Trophoblast cell (in vitro differentiated cells and primary cell): ENCODE measurements around the gene SATB1.
A peak's percentile ranks its signal among the peaks of the same experiment; 100 is the strongest.

Experiments used
- DNase-seq, 2 donors: peaks; one replicate each; pipeline ENCODE4 v3.0.0-alpha.2; 2016
- H2AFZ ChIP-seq: 2 replicates; pipeline ENCODE4 v1.6.1; 2013; ENCODE audit warnings: low read length, moderate library complexity, mild to moderate bottlenecking; ENCODE audit not compliant: insufficient read depth, poor library complexity
- H2AK5ac ChIP-seq: 2 replicates; pipeline ENCODE4 v1.6.1; 2013; ENCODE audit warnings: mild to moderate bottlenecking, low read length
- H2BK120ac ChIP-seq: 2 replicates; pipeline ENCODE4 v1.6.1; 2013; ENCODE audit warnings: low read length, mild to moderate bottlenecking, moderate library complexity; ENCODE audit not compliant: insufficient read depth, poor library complexity
- H2BK12ac ChIP-seq: 2 replicates; pipeline ENCODE4 v1.6.1; 2013; ENCODE audit warnings: mild to moderate bottlenecking, low read length, moderate library complexity
- H2BK5ac ChIP-seq: 2 replicates; pipeline ENCODE4 v1.6.1; 2013; ENCODE audit warnings: low read length, low read depth, moderate library complexity, mild to moderate bottlenecking; ENCODE audit not compliant: poor library complexity
- H3K14ac ChIP-seq: 2 replicates; pipeline ENCODE4 v1.6.1; 2013; ENCODE audit warnings: mild to moderate bottlenecking, low read length
- H3K18ac ChIP-seq: 2 replicates; pipeline ENCODE4 v1.6.1; 2013; ENCODE audit warnings: mild to moderate bottlenecking, low read length
- H3K23ac ChIP-seq: 2 replicates; pipeline ENCODE4 v1.6.1; 2013; ENCODE audit warnings: low read length
- H3K27ac ChIP-seq: 2 replicates; pipeline ENCODE4 v1.5.1; 2013; ENCODE audit warnings: low read depth, mild to moderate bottlenecking, inconsistent platforms, low read length, moderate library complexity
- H3K27me3 ChIP-seq: 2 replicates; pipeline ENCODE4 v1.6.1; 2013; ENCODE audit warnings: inconsistent platforms, mild to moderate bottlenecking, low read length, moderate library complexity; ENCODE audit not compliant: insufficient read depth
- H3K36me3 ChIP-seq, 2 experiments: 1 replicate in 1 of 2; 2 replicates in 1 of 2; pipeline ENCODE4 v1.6.1; 2013; ENCODE audit warnings: low read length in 2 of 2, mild to moderate bottlenecking in 2 of 2, moderate library complexity in 1 of 2; ENCODE audit not compliant: insufficient read depth in 2 of 2, control insufficient read depth in 1 of 2
- H3K4ac ChIP-seq: 2 replicates; pipeline ENCODE4 v1.6.1; 2013; ENCODE audit warnings: low read depth, mild to moderate bottlenecking, low read length, moderate library complexity
- H3K4me1 ChIP-seq, 2 experiments: 1 replicate in 1 of 2; 2 replicates in 1 of 2; pipeline ENCODE4 v1.6.1; 2013; ENCODE audit warnings: low read length in 2 of 2, mild to moderate bottlenecking in 2 of 2, moderate library complexity in 1 of 2; ENCODE audit not compliant: insufficient read depth in 2 of 2, control insufficient read depth in 1 of 2
- H3K4me2 ChIP-seq: 2 replicates; pipeline ENCODE4 v1.6.1; 2013; ENCODE audit warnings: inconsistent platforms, mild to moderate bottlenecking, low read length, moderate library complexity
- H3K4me3 ChIP-seq: 2 replicates; pipeline ENCODE4 v1.5.1; 2013; ENCODE audit warnings: mild to moderate bottlenecking, low read depth, low read length, inconsistent platforms
- H3K79me1 ChIP-seq: one replicate; pipeline ENCODE4 v1.6.1; 2013; ENCODE audit warnings: low read length
- H3K79me2 ChIP-seq: 2 replicates; pipeline ENCODE4 v1.6.1; 2013; ENCODE audit warnings: low read length, mild to moderate bottlenecking; ENCODE audit not compliant: control insufficient read depth, insufficient read depth, poor library complexity
- H3K9ac ChIP-seq: 2 replicates; pipeline ENCODE4 v1.6.1; 2013; ENCODE audit warnings: mild to moderate bottlenecking, low read length
- H3K9me3 ChIP-seq: 2 replicates; pipeline ENCODE4 v1.6.1; 2013; ENCODE audit warnings: low read depth, mild to moderate bottlenecking, control low read depth, inconsistent platforms, low read length; ENCODE audit not compliant: insufficient read depth
- H4K12ac ChIP-seq: 2 replicates; pipeline ENCODE4 v1.6.1; 2013; ENCODE audit warnings: low read depth, mild to moderate bottlenecking, low read length, moderate library complexity
- H4K8ac ChIP-seq: 2 replicates; pipeline ENCODE4 v1.6.1; 2013; ENCODE audit warnings: low read depth, mild to moderate bottlenecking, low read length, moderate library complexity
- H4K91ac ChIP-seq: one replicate; pipeline ENCODE4 v1.6.1; 2013; ENCODE audit warnings: low read depth, mild to moderate bottlenecking, low read length, moderate library complexity
- WGBS: extraction: QIAGEN DNeasy Blood & Tissue Kit; methylation state at CpG from one replicate; pipeline ENCODE4 v1.1.7; 2013; ENCODE audit warnings: missing lambda C conversion rate; ENCODE audit not compliant: insufficient read length, insufficient coverage; ENCODE audit errors: extremely low coverage; 5-methylcytosine and 5-hydroxymethylcytosine counted together

The SATB1 gene

GRCh38 chr3:18355832-18356231 lies 69.3 kb downstream of the SATB1 start:
- peaks cover 0 to 1% of the 10 kb centered on the region in 2 experiments for H3K36me3 ChIP-seq
- H2AK5ac ChIP-seq: no peak overlapping the region
- no peak overlapping the region for H3K4me3 ChIP-seq
- H3K79me2 ChIP-seq: no peaks in the 10 kb centered on the region
- H3K23ac ChIP-seq: no peak overlapping the region
- H3K4me2 ChIP-seq: no peak overlapping the region
- no peak overlapping the region for H3K18ac ChIP-seq
- no peaks in the 10 kb centered on the region for H3K27me3 ChIP-seq
- DNase-seq: no peak
- no peak overlapping the region for H4K91ac ChIP-seq
- no peaks in the 10 kb centered on the region for H3K9me3 ChIP-seq
- no CpG with 5 or more reads among the region's 2 CpGs for WGBS
- no peak overlapping the region for H4K8ac ChIP-seq
- H3K4me1 ChIP-seq: no peaks in the 10 kb centered on the region
- H2BK120ac ChIP-seq: no peak overlapping the region
- no peak overlapping the region for H2BK12ac ChIP-seq
- no peaks in the 10 kb centered on the region for H3K79me1 ChIP-seq
- no peak overlapping the region for H3K4ac ChIP-seq
- H3K9ac ChIP-seq: no peak overlapping the region
- H2AFZ ChIP-seq: no peak overlapping the region
- no peak overlapping the region for H4K12ac ChIP-seq
- no peak overlapping the region for H3K14ac ChIP-seq
- H2BK5ac ChIP-seq: no peak overlapping the region
- H3K27ac ChIP-seq: no peak overlapping the region

GRCh38 chr3:18354701-18355100 lies 70.4 kb downstream of the SATB1 start:
- Histone ChIP-seq H4K12ac (no peak overlapping the region), H3K27ac (no peak overlapping the region), H3K18ac (no peak overlapping the region), H3K27me3 (no peaks in the 10 kb centered on the region), H3K79me2 (no peaks in the 10 kb centered on the region), H3K4ac (no peak overlapping the region), H3K9me3 (no peaks in the 10 kb centered on the region), H2BK5ac (no peak overlapping the region), H2BK12ac (no peak overlapping the region), H4K8ac (no peak overlapping the region), H2AK5ac (no peak overlapping the region), H2AFZ (no peak overlapping the region), H3K14ac (no peak overlapping the region), H3K79me1 (no peaks in the 10 kb centered on the region), H3K4me2 (no peak overlapping the region), H2BK120ac (no peak overlapping the region), H3K36me3 (peaks cover 0 to 1% of the 10 kb centered on the region in 2 experiments), H3K4me3 (no peak overlapping the region), H3K23ac (no peak overlapping the region), H3K4me1 (no peaks in the 10 kb centered on the region), H3K9ac (no peak overlapping the region), H4K91ac (no peak overlapping the region)
- peak in 1 of 2 donors; percentile 37 for DNase-seq
- no CpG with 5 or more reads among the region's 5 CpGs for WGBS

- Histone ChIP-seq H3K14ac (no peak overlapping the region), H2BK120ac (no peak overlapping the region)
Observed at GRCh38 chr3:18351823-18352744, 73.1 kb downstream of the SATB1 start.

GRCh38 chr3:18351069-18351628 lies 74.0 kb downstream of the SATB1 start:
- H2AFZ ChIP-seq: no peak overlapping the region
- no CpG with 5 or more reads among the region's 5 CpGs for WGBS

More at GRCh38 chr3:18351823-18352744, 73.1 kb downstream of the SATB1 start:
- Histone ChIP-seq H3K9ac (no peak overlapping the region), H3K79me1 (no peaks in the 10 kb centered on the region), H3K18ac (no peak overlapping the region), H2BK12ac (no peak overlapping the region), H4K8ac (no peak overlapping the region), H3K4me2 (no peak overlapping the region), H3K4me3 (no peak overlapping the region), H2BK5ac (no peak overlapping the region), H4K12ac (no peak overlapping the region), H2AFZ (no peak overlapping the region), H4K91ac (no peak overlapping the region), H3K27ac (no peak overlapping the region), H3K4ac (no peak overlapping the region), H3K23ac (no peak overlapping the region), H3K4me1 (no peaks in the 10 kb centered on the region), H2AK5ac (no peak overlapping the region), H3K36me3 (peaks cover 0 to 5% of the 10 kb centered on the region in 2 experiments), H3K79me2 (no peaks in the 10 kb centered on the region), H3K27me3 (no peaks in the 10 kb centered on the region), H3K9me3 (no peaks in the 10 kb centered on the region)
- WGBS: no CpG with 5 or more reads among the region's 12 CpGs
- no peak for DNase-seq

More at GRCh38 chr3:18351069-18351628, 74.0 kb downstream of the SATB1 start:
- no peak overlapping the region for H3K9ac ChIP-seq
- no peaks in the 10 kb centered on the region for H3K79me2 ChIP-seq
- no peaks in the 10 kb centered on the region for H3K9me3 ChIP-seq
- no peak overlapping the region for H3K4me3 ChIP-seq
- H4K8ac ChIP-seq: no peak overlapping the region
- no peak overlapping the region for H3K18ac ChIP-seq
- no peak overlapping the region for H2BK12ac ChIP-seq
- no peak overlapping the region for H2BK120ac ChIP-seq
- H3K4me1 ChIP-seq: no peaks in the 10 kb centered on the region
- DNase-seq: no peak
- H3K27me3 ChIP-seq: no peaks in the 10 kb centered on the region
- H4K91ac ChIP-seq: no peak overlapping the region
- no peak overlapping the region for H2AK5ac ChIP-seq
- H4K12ac ChIP-seq: no peak overlapping the region
- H3K36me3 ChIP-seq: peaks cover 0 to 5% of the 10 kb centered on the region in 2 experiments
- no peak overlapping the region for H2BK5ac ChIP-seq
- H3K23ac ChIP-seq: no peak overlapping the region
- no peak overlapping the region for H3K14ac ChIP-seq
- no peak overlapping the region for H3K27ac ChIP-seq
- no peak overlapping the region for H3K4me2 ChIP-seq
- no peaks in the 10 kb centered on the region for H3K79me1 ChIP-seq
- H3K4ac ChIP-seq: no peak overlapping the region
